ENCODE measurements around the gene JAKMIP3.
"Not testable (repeated sequence)": the region's sequence is repeated elsewhere in the genome, so short reads cannot be mapped to it uniquely, and the experiment has no call there.

- not testable (repeated sequence) for TF ChIP-seq EP300, POLR2A (IDR thresholded peaks at IDR 0.05)
Observed at GRCh38 chr10:132084384-132084783, 18.6 kb downstream of the JAKMIP3 start.
